Sigmoid colon (tissue), 4 donors: Measurements from ENCODE around the gene HEATR3.

Source experiments
- EP300 ChIP-seq, 4 donors: sonication (generic); formaldehyde crosslinking; IDR thresholded peaks; one replicate each; pipeline ENCODE4 v1.6.1; 2017; ENCODE audit warnings: antibody characterized with exemption in 4 of 4
- POLR2A ChIP-seq, 2 donors: fragments of 450-650 bp; IDR thresholded peaks; one replicate each; pipeline ENCODE4 v1.6.1; 2016; ENCODE audit warnings: antibody characterized with exemption in 2 of 2, mild to moderate bottlenecking in 2 of 2, moderate library complexity in 2 of 2
- POLR2AphosphoS5 ChIP-seq, 4 donors: sonication (generic); formaldehyde crosslinking; IDR thresholded peaks; one replicate each; pipeline ENCODE4 v1.6.1; 2017; ENCODE audit warnings: antibody characterized with exemption in 4 of 4
- TF ChIP-seq, protein P1 (sequence below), 4 experiments: fragments of 450-650 bp in 3 of 4; fragments of 200-600 bp in 1 of 4; IDR thresholded peaks; one replicate each; pipeline ENCODE4 v1.5.1; 2016 to 2019; ENCODE audit warnings: antibody characterized with exemption in 4 of 4, mild to moderate bottlenecking in 3 of 4, moderate library complexity in 2 of 4

DNA sequence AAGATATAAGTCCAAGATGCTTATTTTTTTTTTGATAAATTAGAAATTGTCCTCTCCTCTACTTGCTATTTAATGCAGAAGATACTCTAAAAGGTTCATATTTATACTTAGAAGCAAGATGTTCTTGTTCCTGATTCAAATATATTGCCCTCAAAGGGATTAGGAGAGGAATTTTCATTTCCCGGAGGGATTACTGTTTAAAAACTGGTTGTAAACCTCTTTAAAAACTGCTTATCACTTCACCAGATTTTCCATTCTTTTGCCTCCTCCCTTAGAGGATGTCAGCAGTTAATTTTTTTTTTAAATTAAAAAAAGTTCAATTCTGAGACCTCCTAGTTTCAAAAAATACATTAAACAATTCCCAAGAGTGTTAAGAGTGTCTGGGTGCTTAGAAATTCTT, 90.2 kb downstream of the HEATR3 start:
- TF ChIP-seq POLR2AphosphoS5 (IDR thresholded peaks at IDR 0.05) (no peak), POLR2A (IDR thresholded peaks at IDR 0.05) (no peak), EP300 (IDR thresholded peaks at IDR 0.05) (no peak)
- TF ChIP-seq, protein P1, sequence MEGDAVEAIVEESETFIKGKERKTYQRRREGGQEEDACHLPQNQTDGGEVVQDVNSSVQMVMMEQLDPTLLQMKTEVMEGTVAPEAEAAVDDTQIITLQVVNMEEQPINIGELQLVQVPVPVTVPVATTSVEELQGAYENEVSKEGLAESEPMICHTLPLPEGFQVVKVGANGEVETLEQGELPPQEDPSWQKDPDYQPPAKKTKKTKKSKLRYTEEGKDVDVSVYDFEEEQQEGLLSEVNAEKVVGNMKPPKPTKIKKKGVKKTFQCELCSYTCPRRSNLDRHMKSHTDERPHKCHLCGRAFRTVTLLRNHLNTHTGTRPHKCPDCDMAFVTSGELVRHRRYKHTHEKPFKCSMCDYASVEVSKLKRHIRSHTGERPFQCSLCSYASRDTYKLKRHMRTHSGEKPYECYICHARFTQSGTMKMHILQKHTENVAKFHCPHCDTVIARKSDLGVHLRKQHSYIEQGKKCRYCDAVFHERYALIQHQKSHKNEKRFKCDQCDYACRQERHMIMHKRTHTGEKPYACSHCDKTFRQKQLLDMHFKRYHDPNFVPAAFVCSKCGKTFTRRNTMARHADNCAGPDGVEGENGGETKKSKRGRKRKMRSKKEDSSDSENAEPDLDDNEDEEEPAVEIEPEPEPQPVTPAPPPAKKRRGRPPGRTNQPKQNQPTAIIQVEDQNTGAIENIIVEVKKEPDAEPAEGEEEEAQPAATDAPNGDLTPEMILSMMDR (IDR thresholded peaks at IDR 0.05) = no peak
